Keratinocyte (primary cell): ENCODE data around the gene AGAP9. TPM values are rescaled to one million over a fixed set of nuclear protein-coding genes. Genes with fewer than 3 reads are reported as not detected.

ENCODE experiments used
- DNase-seq: peaks from one replicate; pipeline ENCODE4 v3.0.0-alpha.2; 2011; ENCODE audit warnings: low read depth, missing footprints, low spot score
- FAIRE-seq: peaks from 2 replicates; lab custom pipeline; 2011; peaks lifted over from hg19 to GRCh38; lab: Jason Lieb, UNC
- H2AFZ ChIP-seq: 2 replicates; pipeline ENCODE4 v1.6.0; 2012; ENCODE audit warnings: low read length, control low read depth, inconsistent platforms; ENCODE audit not compliant: control insufficient read depth
- H3K27ac ChIP-seq: 2 replicates; pipeline ENCODE4 v1.5.1; 2011; ENCODE audit warnings: low read length; ENCODE audit not compliant: control insufficient read depth, insufficient read depth
- H3K27me3 ChIP-seq: 3 replicates; pipeline ENCODE4 v1.6.0; 2011; ENCODE audit warnings: low read length; ENCODE audit not compliant: control insufficient read depth, insufficient read depth; ENCODE audit errors: extremely low read depth
- H3K36me3 ChIP-seq, 2 experiments: 2 replicates in 1 of 2; 3 replicates in 1 of 2; pipeline ENCODE4 v1.5.1; 2011; ENCODE audit warnings: low read length in 2 of 2, mild to moderate bottlenecking in 1 of 2; ENCODE audit not compliant: control insufficient read depth in 2 of 2, insufficient read depth in 2 of 2; ENCODE audit errors: extremely low read depth in 1 of 2
- H3K4me1 ChIP-seq: 3 replicates; pipeline ENCODE4 v1.5.1; 2011; ENCODE audit warnings: low read length; ENCODE audit not compliant: control insufficient read depth, insufficient read depth; ENCODE audit errors: extremely low read depth
- H3K4me2 ChIP-seq: 3 replicates; pipeline ENCODE4 v1.6.0; 2011; ENCODE audit warnings: low read depth, low read length; ENCODE audit not compliant: control insufficient read depth, insufficient read depth; ENCODE audit errors: extremely low read depth
- H3K4me3 ChIP-seq, 3 experiments: fragments of 200-600 bp in 1 of 3; sonication (generic) in 1 of 3; 2 replicates in 2 of 3; 3 replicates in 1 of 3; pipeline ENCODE4 v1.5.1; 2011 to 2016; ENCODE audit warnings: low read length in 3 of 3, mild to moderate bottlenecking in 3 of 3, control low read depth in 2 of 3, inconsistent platforms in 1 of 3, low read depth in 1 of 3, mixed read lengths in 1 of 3, mixed run types in 1 of 3, moderate library complexity in 1 of 3; ENCODE audit not compliant: control insufficient read depth in 2 of 3, insufficient read depth in 2 of 3; ENCODE audit errors: extremely low read depth in 1 of 3
- H3K79me2 ChIP-seq: 2 replicates; pipeline ENCODE4 v1.6.0; 2012; ENCODE audit warnings: low read length; ENCODE audit not compliant: control insufficient read depth, insufficient read depth
- H3K9ac ChIP-seq: 3 replicates; pipeline ENCODE4 v1.6.0; 2011; ENCODE audit warnings: low read length; ENCODE audit not compliant: control insufficient read depth, insufficient read depth; ENCODE audit errors: extremely low read depth
- H3K9me1 ChIP-seq: 3 replicates; pipeline ENCODE4 v1.6.0; 2011; ENCODE audit warnings: low read length; ENCODE audit not compliant: control insufficient read depth, insufficient read depth; ENCODE audit errors: extremely low read depth
- H3K9me3 ChIP-seq: 2 replicates; pipeline ENCODE4 v1.5.1; 2012; ENCODE audit warnings: low read depth, low read length; ENCODE audit not compliant: control insufficient read depth
- H4K20me1 ChIP-seq: 3 replicates; pipeline ENCODE4 v1.6.0; 2011; ENCODE audit warnings: low read length; ENCODE audit not compliant: control insufficient read depth, insufficient read depth; ENCODE audit errors: extremely low read depth
- EZH2 ChIP-seq: IDR thresholded peaks from one replicate; pipeline ENCODE4 v1.6.1; 2012; ENCODE audit warnings: inconsistent platforms, mild to moderate bottlenecking, low read length, moderate library complexity
- dilution Hi-C: fragments of 300-500 bp; cut with MboI; formaldehyde crosslinking; loops from one replicate; pipeline ENCODE4 v1.7.0; 2020; ENCODE audit warnings: low sequenced_read_pairs; ENCODE audit not compliant: extremely low pct_ligation_motif_present
- polyA plus RNA-seq, 5 experiments: library from polyadenylated mRNA; depleted of rRNA in 3 of 5; stranded (reverse) in 3 of 5; stranded (forward) in 1 of 5; unstranded in 1 of 5; fragments of >200 nt; gene quantifications; 1 replicate in 1 of 5; 2 replicates in 3 of 5; 3 replicates in 1 of 5; pipeline versions ENCODE4 v1.2.1 to v1.2.3, GENCODE V29; 2011 to 2012; ENCODE audit warnings: missing spikeins in 2 of 5, low read depth in 1 of 5, low replicate concordance in 1 of 5
- TF ChIP-seq, protein P1 (sequence below), 3 experiments: IDR thresholded peaks in 1 of 3; conservative IDR thresholded peaks in 1 of 3; optimal IDR thresholded peaks in 1 of 3; 2 replicates in 2 of 3; 3 replicates in 1 of 3; pipeline versions ENCODE3 to v1.5.1; 2011; ENCODE audit warnings: low read length in 3 of 3, mild to moderate bottlenecking in 3 of 3, moderate library complexity in 2 of 3, control low read depth in 1 of 3, inconsistent platforms in 1 of 3; ENCODE audit not compliant: insufficient read depth in 2 of 3; ENCODE audit errors: extremely low read depth in 1 of 3

AGAP9 gene
- polyA plus RNA-seq, 1 donor (not counting 4 experiments of a cell fraction or from before 2014, with no cell fraction given), result 6.5 TPM

DNA sequence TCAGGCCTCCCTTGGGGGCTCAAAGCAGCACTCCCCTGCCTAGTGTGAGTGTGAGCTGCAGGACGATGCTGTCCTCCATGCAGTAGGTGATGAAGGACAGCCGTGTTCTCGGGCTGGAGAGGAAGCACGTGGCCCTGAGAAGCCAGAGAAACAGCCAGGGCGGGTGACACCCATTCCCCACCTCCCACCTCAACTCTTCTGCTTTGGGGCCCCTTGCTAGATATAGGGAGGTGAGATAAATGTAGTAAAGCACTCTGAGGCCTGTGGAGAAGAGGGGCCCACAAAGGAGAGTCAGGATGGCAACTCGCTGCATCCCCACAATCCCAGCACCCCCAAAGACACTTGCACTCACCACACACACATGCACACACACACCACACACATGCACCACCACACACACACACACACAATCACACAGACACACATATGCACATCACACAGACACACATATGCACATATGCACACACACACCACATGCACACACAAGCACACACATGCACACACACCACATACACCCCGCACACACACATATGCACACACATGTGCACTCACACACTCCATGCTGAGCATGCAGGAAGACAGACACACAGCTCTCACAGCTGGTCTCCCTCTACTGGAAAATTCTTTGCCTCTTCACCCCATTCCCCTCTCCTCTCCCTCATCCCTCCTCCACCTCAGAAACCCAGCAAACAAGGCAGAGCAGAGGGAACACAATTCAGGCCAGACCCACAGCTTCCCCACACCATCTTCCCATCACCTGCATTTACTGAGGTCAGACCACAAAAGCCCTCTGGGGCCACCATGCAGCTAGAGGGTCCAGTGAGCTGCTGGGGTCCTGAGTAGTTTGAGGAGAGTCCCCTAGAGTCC is 70.1 kb downstream of the AGAP9 start:
- DNase-seq (no peak), FAIRE-seq (no peak)
- H3K27me3 ChIP-seq, result peaks cover 9% of the 10 kb centered on the region
- dilution Hi-C loops, result no loop called here
- no peaks in the 10 kb centered on the region for H3K4me1 ChIP-seq
- no peak overlapping the region for H2AFZ ChIP-seq
- H3K9ac ChIP-seq, result no peak overlapping the region
- no peaks in the 10 kb centered on the region for H3K36me3 ChIP-seq
- no peak for TF ChIP-seq EZH2
- TF ChIP-seq, protein P1, sequence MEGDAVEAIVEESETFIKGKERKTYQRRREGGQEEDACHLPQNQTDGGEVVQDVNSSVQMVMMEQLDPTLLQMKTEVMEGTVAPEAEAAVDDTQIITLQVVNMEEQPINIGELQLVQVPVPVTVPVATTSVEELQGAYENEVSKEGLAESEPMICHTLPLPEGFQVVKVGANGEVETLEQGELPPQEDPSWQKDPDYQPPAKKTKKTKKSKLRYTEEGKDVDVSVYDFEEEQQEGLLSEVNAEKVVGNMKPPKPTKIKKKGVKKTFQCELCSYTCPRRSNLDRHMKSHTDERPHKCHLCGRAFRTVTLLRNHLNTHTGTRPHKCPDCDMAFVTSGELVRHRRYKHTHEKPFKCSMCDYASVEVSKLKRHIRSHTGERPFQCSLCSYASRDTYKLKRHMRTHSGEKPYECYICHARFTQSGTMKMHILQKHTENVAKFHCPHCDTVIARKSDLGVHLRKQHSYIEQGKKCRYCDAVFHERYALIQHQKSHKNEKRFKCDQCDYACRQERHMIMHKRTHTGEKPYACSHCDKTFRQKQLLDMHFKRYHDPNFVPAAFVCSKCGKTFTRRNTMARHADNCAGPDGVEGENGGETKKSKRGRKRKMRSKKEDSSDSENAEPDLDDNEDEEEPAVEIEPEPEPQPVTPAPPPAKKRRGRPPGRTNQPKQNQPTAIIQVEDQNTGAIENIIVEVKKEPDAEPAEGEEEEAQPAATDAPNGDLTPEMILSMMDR (optimal IDR thresholded peaks at IDR 0.05 in 1 of 3, IDR thresholded peaks at IDR 0.05 in 1 of 3, conservative IDR thresholded peaks at IDR 0.05 in 1 of 3; ENCODE audit: extremely low read depth in 1 of 3, insufficient read depth in 2 of 3, low read length in 3 of 3), result no peak
- H3K9me1 ChIP-seq, result no peaks in the 10 kb centered on the region
- H3K4me3 ChIP-seq, result no peak overlapping the region
- H3K79me2 ChIP-seq, result no peaks in the 10 kb centered on the region
- H3K4me2 ChIP-seq, result no peak overlapping the region
- H4K20me1 ChIP-seq, result no peaks in the 10 kb centered on the region
- no peaks in the 10 kb centered on the region for H3K9me3 ChIP-seq
- no peak overlapping the region for H3K27ac ChIP-seq

- no peaks in the 10 kb centered on the region for H3K4me1 ChIP-seq
- no peak overlapping the region for H3K4me2 ChIP-seq
- FAIRE-seq (no peak), DNase-seq (no peak)
- H3K27me3 ChIP-seq, result peaks cover 9% of the 10 kb centered on the region
- no peak overlapping the region for H3K27ac ChIP-seq
- H3K9me3 ChIP-seq, result no peaks in the 10 kb centered on the region
- no peak overlapping the region for H3K4me3 ChIP-seq
- dilution Hi-C loops, result no loop called here
- TF ChIP-seq, protein P1 (optimal IDR thresholded peaks at IDR 0.05 in 1 of 3, IDR thresholded peaks at IDR 0.05 in 1 of 3, conservative IDR thresholded peaks at IDR 0.05 in 1 of 3; ENCODE audit: extremely low read depth in 1 of 3, insufficient read depth in 2 of 3, low read length in 3 of 3), result no peak
- no peak for TF ChIP-seq EZH2
- no peaks in the 10 kb centered on the region for H4K20me1 ChIP-seq
- H3K9ac ChIP-seq, result no peak overlapping the region
- no peak overlapping the region for H2AFZ ChIP-seq
- no peaks in the 10 kb centered on the region for H3K79me2 ChIP-seq
- H3K9me1 ChIP-seq, result no peaks in the 10 kb centered on the region
- H3K36me3 ChIP-seq, result no peaks in the 10 kb centered on the region
Observed at GRCh38 chr10:47452495-47453140, 70.8 kb downstream of the AGAP9 start.
